IPS DF 6.9 (cell line): ENCODE data around the gene IL3.

Experiments
- DNase-seq: peaks from one replicate; pipeline ENCODE4 v3.0.0-alpha.2; 2013; ENCODE audit warnings: low read depth, low spot score
- H3K27ac ChIP-seq: one replicate; pipeline ENCODE4 v1.5.1; 2013; ENCODE audit warnings: low read length, control low read depth
- H3K27me3 ChIP-seq: 2 replicates; pipeline ENCODE4 v1.6.1; 2013; ENCODE audit warnings: mild to moderate bottlenecking, low read length; ENCODE audit not compliant: control insufficient read depth, insufficient read depth
- H3K36me3 ChIP-seq: 2 replicates; pipeline ENCODE4 v1.6.1; 2013; ENCODE audit warnings: low read length; ENCODE audit not compliant: control insufficient read depth, insufficient read depth
- H3K4me1 ChIP-seq: 2 replicates; pipeline ENCODE4 v1.6.1; 2013; ENCODE audit warnings: low read length; ENCODE audit not compliant: control insufficient read depth, insufficient read depth
- H3K4me3 ChIP-seq: 2 replicates; pipeline ENCODE4 v1.5.1; 2013; ENCODE audit warnings: mild to moderate bottlenecking, low read length
- H3K9me3 ChIP-seq: 2 replicates; pipeline ENCODE4 v1.6.1; 2013; ENCODE audit warnings: low read length, inconsistent platforms; ENCODE audit not compliant: control insufficient read depth, insufficient read depth
- WGBS: extraction: QIAGEN DNeasy Blood & Tissue Kit; methylation state at CpG from one replicate; pipeline ENCODE4 v1.1.7; 2013; ENCODE audit warnings: mixed read lengths, missing lambda C conversion rate; ENCODE audit not compliant: insufficient read length, insufficient coverage; 5-methylcytosine and 5-hydroxymethylcytosine counted together

IL3 gene

DNA sequence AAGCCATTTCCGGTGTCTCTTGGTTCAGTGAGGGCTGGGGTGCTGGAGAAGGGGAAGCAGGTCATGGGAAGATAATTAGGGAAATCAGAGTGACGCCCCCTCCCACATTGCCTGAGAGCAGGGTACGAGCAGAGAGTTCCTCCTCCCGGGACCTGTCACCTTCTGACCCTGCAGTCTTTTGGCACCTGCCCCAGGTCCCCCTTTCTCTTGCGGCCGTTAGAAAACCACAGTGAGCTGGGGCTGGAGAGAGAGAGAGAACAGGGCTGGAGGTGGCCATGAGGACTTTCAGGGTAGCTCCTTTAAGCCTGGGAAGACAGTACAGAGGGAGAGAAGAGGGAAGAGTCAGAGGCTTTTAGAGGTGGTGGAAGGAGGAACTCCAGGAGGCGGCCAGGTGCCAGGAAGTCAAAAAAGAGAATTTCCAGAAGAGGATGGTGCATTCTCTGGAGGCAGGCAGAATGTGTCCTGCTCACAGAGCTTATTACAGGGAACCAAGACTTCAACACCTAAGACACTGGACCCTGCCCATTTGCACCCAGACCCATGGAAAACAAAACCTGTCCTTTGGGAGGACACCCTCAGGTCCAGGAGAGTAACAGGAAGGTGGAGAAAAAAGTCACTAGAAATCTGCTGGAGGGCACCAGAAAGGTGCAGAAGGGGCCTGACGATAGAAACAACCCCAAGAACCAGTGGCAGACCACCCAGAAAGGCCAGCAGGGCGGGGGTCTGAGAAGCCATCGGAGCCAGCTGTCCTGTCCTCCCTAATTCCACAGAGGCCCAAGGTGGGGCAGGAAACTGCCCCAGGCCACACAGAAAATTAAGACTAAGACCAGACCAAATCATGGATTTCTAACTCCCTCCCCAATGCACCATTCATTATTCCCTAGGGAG lies 42.5 kb upstream of the IL3 start:
- Histone ChIP-seq H3K4me3 (no peak overlapping the region), H3K27me3 (no peaks in the 10 kb centered on the region), H3K36me3 (no peaks in the 10 kb centered on the region), H3K27ac (no peak overlapping the region), H3K9me3 (no peaks in the 10 kb centered on the region), H3K4me1 (no peaks in the 10 kb centered on the region)
- no peak for DNase-seq
- no CpG with 5 or more reads among the region's 10 CpGs for WGBS

DNA sequence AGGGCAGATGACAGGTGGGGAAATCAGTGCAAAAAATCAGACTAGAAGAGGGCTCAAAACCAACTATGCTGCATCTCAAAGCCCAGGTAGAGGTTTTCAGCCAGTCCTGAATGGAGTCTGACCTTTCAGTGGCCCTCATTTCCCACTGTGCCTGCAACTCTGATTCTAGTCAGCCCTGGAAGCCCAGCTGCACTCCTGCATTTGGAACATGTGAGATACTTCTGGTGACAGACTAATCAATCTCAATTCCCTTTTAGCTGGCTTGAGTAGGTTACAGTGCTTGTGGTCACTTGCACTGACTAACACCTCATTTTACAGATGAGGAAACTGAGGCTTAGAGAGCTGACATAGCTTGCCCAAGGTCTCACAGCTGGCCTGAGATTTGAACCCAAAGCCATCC lies 41.1 kb upstream of the IL3 start:
- H3K36me3 ChIP-seq = no peaks in the 10 kb centered on the region
- no peaks in the 10 kb centered on the region for H3K4me1 ChIP-seq
- no peak overlapping the region for H3K4me3 ChIP-seq
- no peaks in the 10 kb centered on the region for H3K27me3 ChIP-seq
- H3K9me3 ChIP-seq = no peaks in the 10 kb centered on the region
- H3K27ac ChIP-seq = no peak overlapping the region
- no peak for DNase-seq

DNA sequence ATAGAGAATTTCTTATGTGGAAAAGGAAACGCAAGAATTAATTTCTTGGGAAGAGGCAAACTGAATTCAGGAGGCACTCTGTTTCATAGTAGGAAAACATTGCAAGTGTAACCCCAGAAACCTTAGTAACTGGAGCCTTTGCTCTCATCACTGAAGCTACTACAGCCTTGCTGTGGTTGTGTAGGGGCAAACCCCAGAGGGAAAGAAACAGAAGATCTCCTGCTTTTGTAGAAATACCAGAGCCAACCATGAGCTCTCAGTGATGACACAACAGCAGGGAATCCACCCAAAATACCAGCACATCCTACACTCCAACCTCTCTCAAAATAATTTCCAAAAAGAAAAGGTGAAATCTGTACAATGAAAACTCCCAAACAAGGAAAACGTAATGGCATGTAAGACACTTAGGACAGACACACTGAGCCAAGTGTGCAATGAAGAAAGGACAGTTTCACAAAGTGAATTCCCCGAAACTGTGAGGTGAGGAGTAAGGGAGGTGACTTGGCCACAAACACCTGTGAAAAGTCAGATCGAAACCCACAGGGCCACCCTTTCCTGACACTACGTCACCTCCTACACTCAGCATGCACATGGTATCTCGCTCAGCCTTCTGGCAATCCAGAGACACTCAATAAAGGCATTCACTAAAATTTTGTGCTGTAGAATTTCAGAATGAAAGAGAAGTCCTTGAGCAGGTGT lies 40.4 kb upstream of the IL3 start:
- Histone ChIP-seq H3K4me1 (no peaks in the 10 kb centered on the region), H3K4me3 (no peak overlapping the region)

DNA sequence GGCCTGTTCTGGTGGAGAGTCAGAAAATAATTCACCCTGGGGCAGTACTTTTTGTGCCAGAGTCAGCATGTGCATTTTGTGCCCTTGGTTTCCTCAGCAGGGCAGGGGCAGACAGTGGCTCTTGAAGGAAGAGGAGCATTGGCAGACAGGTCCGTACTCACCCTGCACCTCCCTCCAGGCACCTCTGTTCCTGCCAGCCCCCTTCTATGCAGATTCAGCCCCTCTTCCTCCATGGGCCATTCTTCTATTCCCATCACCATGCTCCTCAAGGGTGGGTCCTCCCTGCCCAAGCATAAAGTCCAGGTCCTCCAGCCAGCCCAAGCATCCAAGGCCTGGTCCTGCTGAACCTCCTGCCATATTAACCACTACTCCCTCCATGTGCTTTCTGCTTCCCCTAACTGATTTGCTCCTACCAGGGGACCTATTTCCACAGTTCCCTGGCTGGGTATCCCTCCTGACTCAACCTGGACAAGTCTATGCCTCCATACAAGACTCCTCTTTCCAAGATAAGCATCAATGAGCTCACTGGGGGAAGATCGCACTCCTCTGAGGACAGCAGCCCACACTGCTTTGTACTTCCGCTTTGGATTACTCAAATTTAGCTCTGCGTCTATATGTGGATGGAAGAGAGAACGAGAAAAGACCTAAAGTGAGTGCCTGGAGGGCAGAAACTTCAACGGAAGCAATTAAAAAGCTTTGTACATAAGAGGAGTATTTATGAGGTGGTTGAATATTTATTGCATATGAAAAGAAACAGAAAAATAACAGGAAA lies 39.7 kb upstream of the IL3 start:
- Histone ChIP-seq H3K9me3 (no peaks in the 10 kb centered on the region), H3K27ac (no peak overlapping the region), H3K36me3 (no peaks in the 10 kb centered on the region), H3K27me3 (no peaks in the 10 kb centered on the region), H3K4me3 (no peak overlapping the region), H3K4me1 (no peaks in the 10 kb centered on the region)
- no peak for DNase-seq
- WGBS = no CpG with 5 or more reads among the region's 6 CpGs

More for the DNA sequence above, 40.4 kb upstream of the IL3 start:
- no peaks in the 10 kb centered on the region for H3K36me3 ChIP-seq
- no peak for DNase-seq
- no peaks in the 10 kb centered on the region for H3K9me3 ChIP-seq
- no peaks in the 10 kb centered on the region for H3K27me3 ChIP-seq
- H3K27ac ChIP-seq = no peak overlapping the region
- WGBS = no CpG with 5 or more reads among the region's 6 CpGs

DNA sequence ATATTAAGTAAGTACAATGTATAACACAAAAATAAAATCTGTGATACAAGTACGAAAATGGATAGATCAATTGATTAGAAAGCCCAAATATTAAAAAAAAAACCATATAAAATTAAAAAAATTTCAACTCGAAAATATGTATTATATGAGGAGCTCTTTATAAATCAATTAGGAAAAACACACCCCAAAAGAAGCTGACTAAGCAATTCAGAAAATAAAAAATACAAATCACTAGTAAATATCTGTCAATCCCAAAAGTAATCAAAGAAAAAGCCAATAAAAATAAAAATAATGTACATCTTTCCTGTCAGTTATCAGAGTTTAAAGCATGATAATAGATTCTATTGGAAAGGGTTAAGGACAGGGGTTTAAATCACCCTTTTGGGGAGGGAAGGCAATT lies 38.8 kb upstream of the IL3 start:
- DNase-seq = no peak
- Histone ChIP-seq H3K9me3 (no peaks in the 10 kb centered on the region), H3K4me1 (no peaks in the 10 kb centered on the region), H3K4me3 (no peak overlapping the region), H3K27ac (no peak overlapping the region), H3K27me3 (no peaks in the 10 kb centered on the region), H3K36me3 (no peaks in the 10 kb centered on the region)
- no CpG with 5 or more reads among the region's 2 CpGs for WGBS

DNA sequence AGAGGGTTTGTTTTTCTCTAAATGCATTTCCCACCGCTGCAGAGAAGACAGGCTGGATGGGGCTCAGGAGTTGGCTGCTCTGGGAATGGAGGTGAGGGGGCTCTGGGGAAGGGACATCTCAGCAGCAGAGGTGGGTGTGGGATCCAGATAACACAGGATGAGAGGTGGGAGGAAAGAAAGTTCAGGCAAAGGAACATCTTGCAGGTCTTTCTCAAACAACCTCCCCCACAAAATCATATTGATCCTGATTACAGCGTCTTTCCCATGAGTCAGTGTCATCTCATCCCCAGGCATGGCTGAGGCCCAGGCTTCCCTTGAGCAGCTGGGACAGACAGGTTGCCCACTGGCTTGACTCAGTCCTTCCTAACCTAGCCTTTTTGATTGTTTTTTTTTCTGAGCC lies 37.7 kb upstream of the IL3 start:
- no peak for DNase-seq
- no peaks in the 10 kb centered on the region for H3K36me3 ChIP-seq
- no peaks in the 10 kb centered on the region for H3K4me1 ChIP-seq
- WGBS = no CpG with 5 or more reads among the region's 2 CpGs
- H3K4me3 ChIP-seq = no peak overlapping the region
- H3K9me3 ChIP-seq = no peaks in the 10 kb centered on the region
- H3K27me3 ChIP-seq = no peaks in the 10 kb centered on the region
- H3K27ac ChIP-seq = no peak overlapping the region

DNA sequence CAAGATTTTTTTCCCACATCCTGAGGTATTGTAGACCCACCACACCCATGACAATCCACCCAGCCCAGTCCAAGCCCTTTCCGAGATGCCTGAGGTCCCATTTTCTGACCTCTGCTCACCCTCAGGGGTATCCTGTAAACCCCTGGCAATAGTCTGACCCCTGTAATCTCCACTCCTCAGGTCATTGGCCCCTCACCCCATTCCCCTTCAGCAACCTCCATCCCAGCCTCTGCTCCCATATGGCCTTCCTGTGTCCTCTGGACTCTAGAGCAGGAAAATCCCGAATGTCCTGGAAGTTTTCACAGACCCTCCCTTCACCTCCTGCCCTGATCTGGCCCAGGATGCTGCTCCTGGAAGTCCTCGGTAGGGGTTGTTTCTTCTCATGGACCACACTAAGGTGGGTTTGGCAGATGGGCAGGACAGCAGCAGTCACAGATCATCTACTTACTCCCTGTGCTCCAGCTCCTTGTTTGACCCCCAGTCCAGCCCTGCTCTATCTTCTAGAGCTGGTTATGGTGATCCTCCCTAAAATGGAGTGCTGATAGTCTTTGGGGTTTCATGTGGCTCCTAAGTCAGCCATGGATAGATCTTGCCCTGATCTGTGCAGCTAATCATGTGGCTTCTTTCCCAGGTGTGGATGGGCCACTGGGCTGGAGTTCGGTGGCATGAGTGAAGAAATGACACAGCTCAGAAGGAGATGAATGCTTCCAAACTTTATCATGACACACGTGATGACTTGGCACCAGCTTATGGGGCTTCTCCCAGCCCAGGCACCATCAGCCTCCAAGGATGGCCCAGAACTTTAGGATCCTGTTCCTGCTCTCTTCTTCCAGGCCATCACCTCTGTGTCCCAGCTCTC lies 37.0 kb upstream of the IL3 start:
- Histone ChIP-seq H3K27me3 (no peaks in the 10 kb centered on the region), H3K27ac (no peak overlapping the region), H3K4me3 (no peak overlapping the region), H3K9me3 (no peaks in the 10 kb centered on the region), H3K36me3 (no peaks in the 10 kb centered on the region), H3K4me1 (no peaks in the 10 kb centered on the region)
- DNase-seq = no peak
- WGBS = no CpG with 5 or more reads among the region's 5 CpGs

DNA sequence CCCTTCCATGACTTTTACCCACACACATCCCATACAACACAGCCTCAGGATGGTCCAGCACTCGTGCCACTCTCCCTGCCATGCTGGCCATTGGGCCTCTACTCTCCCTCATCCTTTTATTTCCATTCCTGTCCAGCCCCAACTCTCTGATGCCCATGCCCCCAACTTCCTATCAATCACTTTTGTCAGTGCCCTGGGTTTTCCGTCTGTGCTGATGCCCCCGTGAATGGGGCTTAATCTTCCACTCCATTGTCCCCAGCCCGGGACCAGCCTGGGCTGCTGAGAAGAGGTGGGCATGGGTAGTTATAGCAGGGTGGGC lies 36.4 kb upstream of the IL3 start:
- Histone ChIP-seq H3K36me3 (no peaks in the 10 kb centered on the region), H3K27me3 (no peaks in the 10 kb centered on the region), H3K4me3 (no peak overlapping the region), H3K4me1 (no peaks in the 10 kb centered on the region), H3K27ac (no peak overlapping the region), H3K9me3 (no peaks in the 10 kb centered on the region)
- DNase-seq = no peak
- WGBS = no CpG with 5 or more reads among the region's 4 CpGs

DNA sequence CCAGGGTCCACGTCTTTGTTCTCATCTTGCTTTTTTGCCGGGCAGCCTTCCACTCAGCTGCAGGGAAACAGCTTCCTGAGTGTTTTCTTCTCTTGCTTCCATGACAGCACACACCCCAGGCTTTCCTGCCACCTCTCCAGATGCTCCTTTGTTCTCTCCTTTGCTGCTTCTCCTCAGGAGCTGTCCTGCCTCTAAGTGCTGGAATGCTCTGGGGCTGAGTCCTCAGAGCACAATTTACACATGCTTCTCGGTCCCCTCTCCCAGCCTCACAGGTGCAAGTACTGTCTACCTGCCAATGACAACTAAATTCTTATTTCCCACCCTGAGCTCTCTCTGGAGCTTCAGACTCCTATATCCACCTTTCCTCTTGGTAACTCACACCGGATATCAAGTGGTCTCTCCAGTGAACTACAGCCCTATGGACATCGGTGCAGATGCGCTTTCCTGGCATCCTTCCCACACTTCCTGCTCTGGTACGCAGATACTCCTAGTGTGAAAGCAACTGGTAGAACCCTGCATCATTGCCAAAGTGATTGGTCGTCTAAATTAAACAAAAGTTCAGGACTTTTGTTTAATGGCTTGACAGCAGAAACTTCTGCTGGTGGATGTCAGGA lies 35.6 kb upstream of the IL3 start:
- no peaks in the 10 kb centered on the region for H3K4me1 ChIP-seq
- H3K9me3 ChIP-seq = no peaks in the 10 kb centered on the region
- no peaks in the 10 kb centered on the region for H3K36me3 ChIP-seq
- no peak for DNase-seq
- H3K4me3 ChIP-seq = no peak overlapping the region
- no peaks in the 10 kb centered on the region for H3K27me3 ChIP-seq
- H3K27ac ChIP-seq = no peak overlapping the region
- no CpG with 5 or more reads among the region's 8 CpGs for WGBS
